HG03280 (cell line): ENCODE results near the gene SZT2.

Experiments
- ATAC-seq: cut with Tn5 transposase; IDR thresholded peaks from one replicate; pipeline ENCODE4 v1.9.1; 2021; ENCODE audit warnings: mild to moderate bottlenecking, moderate library complexity; ENCODE audit not compliant: unreplicated experiment

Gene SZT2

DNA sequence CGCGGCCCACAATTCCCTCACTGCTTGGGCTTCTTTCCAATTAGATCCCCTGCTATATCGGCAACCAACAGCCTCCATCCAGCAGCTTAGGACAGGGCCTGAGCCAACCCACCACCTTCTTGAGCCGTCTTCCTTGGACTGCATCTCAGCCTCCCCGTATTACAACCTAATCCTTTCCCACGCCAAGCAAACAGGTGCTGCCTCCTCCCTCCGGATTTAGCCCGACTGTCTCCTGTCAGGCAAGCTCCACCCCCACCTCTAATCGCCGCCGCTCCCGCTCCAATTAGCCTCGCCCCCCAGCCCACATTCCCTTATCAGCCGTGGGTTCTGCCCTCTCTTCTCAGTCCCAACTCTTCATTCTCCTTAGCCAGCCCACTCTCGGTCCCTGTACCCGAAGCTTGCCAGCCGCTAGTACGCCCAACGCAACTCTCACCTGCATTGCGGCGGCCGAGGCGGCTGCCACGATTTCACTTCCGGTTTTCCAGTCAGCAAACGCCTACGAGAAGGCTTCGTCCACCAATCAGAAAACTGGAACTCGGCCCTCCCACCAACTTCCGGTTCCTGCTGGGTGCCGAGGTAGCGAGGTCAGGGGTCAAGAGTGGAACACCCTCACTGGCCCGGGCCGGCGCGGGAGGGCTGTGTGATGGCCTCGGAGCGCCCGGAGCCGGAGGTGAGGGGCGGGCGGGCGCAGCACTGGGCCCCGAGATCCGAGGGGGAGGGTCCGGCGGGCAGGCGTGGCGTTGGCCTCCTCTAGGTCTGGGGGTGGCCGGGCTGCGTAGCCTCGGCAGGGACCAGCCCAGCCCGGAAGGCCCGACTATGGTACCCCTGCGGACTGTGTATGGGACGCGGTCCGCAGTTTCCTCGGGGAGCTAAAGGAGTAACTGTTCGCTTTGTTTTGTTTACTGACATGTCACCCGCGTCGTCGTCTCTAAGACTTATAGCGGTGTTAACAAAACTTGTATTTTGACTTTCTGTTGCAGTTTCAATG lies at the start of gene SZT2, which contains the start of gene MED8:
SZT2 (plus strand) TSS at position 574 of the 988 bp plus-strand sequence; CDS start at position 644, 70 bp downstream.
MED8 (minus strand) TSS at position 475 of the 988 bp plus-strand sequence; CDS start at position 439, 36 bp downstream.
- ATAC-seq, result peak; percentile 90

DNA sequence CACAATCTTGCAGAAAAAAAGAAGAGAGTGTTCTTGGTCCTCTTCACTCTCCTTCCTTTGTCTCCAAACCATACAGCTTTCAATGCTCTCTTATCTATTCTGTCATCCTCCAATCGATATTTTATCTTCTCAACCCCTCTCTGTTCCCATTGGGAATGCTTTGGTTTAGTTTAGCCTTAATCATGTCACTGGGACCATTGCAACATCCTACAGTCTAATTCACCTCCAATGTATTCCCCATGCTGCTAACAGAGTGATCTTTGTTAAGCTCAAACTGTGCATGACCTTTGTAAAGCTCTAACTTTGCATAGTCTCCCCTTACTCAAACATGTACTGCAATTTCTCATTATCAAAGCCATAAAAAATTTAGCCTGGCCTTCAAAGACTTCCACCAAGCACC lies 49.1 kb upstream of the SZT2 start:
- ATAC-seq, result no peak

DNA sequence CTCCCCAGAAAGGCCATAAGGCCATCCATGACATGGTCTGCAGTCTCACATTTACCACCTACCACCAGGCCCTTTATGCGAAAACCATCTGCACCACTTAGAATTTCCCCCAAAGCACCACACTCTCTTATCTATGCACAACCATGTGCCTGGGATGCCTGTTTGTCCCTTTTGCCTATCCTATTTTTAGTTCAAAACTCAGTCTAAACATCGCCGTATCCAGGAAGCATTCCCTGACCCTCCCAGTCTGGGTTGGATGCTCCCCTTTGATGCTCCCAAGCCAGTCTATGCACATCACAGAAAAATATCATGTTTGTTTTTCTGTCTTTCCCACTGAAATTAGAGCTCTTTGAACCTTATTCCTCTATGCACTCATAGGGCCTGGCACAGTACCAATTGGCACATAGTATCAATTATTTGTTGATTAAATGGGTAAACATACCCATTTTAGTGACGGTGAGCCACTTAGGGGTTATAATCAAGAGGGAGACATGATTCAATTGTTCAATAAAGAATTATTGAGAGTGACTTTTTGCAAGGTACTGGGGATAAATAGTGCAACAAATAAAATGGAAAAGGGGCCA lies 45.3 kb upstream of the SZT2 start:
- no peak for ATAC-seq

DNA sequence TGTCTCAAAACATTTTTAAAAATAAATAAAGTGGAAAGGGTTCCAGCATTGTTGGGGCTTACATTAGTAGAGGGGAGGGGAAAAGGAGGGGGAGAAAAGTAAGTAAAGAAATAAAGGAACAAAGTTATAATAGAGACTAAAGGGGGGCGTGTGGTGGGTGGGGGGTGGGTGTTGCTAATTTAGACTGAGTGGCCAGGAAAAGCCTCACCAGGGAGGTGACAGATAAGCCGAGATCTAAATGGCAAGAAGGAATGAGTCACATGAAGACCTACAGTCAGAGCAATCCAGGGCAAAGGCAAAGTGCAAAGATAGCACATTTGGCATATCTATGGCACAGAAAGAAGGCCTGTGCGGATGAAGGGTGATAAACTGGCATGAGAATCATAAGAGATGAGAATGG lies 44.6 kb upstream of the SZT2 start:
- ATAC-seq, result no peak

DNA sequence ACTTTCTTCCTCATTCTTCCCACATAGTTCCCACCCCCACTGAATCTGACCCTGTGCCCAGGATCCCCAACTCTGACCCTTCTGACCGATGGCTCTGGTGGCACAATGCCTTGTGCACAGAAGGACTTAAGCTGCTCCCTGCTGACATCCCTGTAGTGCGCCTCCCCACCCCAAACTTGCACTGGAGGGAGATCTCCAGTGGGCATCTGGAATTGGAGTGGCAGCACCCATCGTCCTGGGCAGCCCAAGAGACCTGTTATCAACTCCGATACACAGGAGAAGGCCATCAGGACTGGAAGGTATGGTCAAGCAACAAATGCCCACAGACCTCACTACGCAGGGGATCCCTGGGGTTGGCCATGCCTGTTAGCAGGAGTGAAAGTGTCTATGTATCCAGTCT lies 43.1 kb upstream of the SZT2 start:
- no peak for ATAC-seq

DNA sequence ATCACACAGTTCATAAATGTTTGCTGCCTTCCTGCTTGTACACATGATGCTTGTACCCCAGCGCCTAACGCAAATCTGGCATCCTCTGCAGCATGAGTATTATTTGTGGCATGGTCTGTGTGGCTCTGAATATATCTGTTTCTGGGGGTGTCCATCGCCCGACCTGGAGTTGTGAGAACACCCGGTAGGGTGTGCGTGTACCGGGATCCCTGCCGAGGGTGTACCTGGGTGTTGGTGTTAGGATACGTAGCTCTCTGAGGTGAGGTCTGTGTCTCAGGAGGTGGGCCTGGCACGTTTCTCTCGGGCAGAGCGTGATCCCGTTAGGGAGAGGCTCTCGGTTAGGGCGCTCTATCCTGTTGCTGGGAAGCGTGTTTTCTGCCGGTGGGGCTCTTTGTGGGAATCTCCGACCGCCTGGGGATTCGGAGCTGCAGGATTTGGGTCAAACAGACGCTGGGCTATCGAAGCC lies 41.3 kb upstream of the SZT2 start:
- no peak for ATAC-seq

DNA sequence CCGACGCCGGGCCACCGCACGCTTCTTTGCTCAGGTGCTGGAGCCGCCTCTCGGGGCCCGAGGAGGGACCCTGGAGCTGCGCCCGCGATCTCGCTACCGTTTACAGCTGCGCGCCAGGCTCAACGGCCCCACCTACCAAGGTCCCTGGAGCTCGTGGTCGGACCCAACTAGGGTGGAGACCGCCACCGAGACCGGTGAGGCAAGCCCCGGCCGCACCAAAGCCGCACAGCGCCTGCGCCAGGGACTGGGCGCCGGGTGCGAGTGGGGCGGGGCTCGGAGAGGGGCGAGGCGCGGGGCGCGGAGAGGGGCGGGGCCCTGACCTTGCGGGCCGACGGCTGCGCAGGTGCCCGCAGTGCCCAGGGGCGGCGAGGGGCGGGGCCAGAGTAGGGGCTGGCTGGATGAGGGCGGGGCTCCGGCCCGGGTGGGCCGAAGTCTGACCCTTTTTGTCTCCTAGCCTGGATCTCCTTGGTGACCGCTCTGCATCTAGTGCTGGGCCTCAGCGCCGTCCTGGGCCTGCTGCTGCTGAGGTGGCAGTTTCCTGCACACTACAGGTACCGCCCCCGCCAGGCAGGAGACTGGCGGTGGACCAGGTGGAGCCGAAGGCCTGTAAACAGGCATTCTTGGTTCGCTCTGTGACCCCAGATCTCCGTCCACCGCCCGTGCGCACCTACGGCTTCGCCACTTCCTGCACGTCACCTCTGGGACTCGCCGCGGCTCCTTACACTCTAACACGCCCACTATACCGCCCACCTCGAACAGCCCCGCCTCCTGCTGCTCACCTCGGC lies 40.7 kb upstream of the SZT2 start:
- no peak for ATAC-seq

DNA sequence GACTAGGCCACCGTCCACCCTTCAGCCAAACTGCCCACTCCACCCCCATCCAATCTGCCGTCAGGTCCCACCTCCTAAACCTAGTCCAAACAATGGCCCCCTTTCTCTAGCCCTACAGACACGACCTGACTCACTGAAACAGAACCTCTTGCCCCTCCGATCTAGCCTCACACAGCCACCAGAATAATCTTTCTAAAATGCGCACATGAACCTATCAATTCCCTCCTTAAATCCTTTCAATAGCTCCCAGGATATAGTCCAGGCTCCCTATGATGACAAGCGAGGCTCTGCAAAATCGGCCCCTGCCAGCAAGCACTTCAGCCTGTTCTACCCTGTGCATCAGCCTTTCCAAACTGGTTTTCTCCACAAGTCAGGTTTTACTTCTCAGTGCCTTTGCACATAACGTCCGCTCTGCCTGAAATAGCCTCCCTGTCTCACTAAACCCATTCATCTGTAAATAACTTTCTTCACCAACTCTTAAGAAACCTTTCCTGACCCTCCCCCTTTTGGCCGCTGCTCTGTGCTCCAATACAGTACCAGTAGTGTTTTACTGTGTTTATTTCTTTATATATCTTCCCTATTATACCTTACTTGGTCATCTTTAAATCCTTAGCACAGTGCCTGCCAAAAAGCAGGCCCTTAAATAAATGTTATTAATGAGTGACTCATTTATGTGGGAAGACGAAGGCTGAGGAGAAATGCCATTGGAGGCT lies 39.9 kb upstream of the SZT2 start:
- no peak for ATAC-seq

DNA sequence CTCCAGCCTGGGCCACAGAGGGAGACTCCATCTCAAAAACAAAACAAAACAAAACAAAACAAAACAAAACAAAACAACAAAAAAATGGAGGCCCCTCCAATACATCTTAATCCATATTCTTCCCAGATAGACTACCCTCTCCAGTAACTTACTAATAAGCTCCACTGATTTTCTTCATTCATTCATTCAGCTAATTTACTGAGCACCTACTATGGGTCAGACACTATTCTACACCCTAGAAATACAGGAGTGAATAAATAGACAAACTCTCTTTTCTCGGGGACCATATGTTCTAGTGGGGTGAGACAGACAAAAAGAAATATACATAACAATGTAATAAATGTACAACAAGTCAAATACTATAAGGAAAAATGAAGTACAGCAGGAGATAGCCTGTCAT lies 38.7 kb upstream of the SZT2 start:
- no peak for ATAC-seq

DNA sequence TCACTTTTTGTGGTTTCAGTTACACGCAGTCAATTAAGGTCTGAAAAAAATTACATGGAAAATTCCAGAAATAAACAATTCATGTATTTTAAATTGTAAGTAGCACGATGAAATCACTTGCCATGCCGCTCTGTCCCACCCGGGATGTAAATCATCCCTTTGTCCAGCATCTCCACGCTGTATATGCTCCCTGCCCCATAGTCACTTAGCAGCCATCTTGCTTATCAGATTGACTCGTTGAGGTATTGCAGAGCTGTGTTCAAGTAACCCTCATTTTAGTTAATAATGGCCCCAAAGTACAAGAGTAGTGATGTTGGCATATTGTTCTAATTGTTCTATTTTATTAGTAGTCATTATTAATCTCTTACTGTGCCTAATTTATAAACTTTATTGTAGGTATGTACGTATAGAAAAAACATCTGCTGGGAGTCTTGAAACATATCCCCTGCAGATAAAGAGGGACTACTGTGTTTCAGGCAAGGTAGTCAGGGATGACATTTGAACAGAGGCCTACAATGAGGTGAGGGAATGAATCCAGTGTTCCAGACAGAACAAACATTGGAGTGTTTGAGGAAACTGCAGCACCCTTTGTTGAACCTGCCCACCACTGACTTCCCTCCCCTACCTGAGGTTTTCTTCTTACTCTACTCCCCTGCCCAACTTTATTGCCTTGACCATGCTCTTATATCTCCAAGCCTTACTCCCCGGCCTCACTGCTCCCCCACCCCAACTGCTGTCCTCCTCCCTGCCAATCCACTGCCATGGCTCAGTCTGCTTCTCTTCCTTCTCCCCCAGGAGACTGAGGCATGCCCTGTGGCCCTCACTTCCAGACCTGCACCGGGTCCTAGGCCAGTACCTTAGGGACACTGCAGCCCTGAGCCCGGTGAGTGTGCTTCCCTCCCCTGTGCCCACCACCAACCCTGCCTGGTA lies 38.0 kb upstream of the SZT2 start:
- ATAC-seq, result no peak

DNA sequence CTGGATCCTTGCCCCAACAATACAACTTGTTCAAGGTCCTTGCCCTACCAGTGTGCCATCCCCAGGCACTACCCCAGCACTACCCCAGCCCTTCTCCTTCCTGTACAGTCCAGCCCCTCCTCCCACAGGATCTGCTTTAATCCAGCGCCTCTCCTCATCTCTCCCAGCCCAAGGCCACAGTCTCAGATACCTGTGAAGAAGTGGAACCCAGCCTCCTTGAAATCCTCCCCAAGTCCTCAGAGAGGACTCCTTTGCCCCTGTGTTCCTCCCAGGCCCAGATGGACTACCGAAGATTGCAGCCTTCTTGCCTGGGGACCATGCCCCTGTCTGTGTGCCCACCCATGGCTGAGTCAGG lies 37.4 kb upstream of the SZT2 start:
- no peak for ATAC-seq

DNA sequence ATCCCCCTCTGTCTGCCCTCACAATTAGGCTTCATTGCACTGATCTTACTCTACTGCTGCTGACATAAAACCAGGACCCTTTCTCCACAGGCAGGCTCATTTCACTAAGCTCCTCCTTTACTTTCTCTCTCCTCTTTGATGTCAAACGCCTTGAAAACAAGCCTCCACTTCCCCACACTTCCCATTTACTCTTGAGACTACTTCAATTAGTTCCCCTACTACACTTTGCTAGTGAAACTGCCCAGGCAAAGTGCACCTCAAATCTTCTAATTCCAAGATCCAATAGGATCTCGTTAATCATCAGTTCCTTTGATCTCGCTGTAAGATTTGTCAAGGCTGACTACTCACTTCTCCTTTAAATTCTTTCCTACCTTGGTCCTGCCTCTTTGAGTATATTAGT lies 36.8 kb upstream of the SZT2 start:
- ATAC-seq, result no peak

DNA sequence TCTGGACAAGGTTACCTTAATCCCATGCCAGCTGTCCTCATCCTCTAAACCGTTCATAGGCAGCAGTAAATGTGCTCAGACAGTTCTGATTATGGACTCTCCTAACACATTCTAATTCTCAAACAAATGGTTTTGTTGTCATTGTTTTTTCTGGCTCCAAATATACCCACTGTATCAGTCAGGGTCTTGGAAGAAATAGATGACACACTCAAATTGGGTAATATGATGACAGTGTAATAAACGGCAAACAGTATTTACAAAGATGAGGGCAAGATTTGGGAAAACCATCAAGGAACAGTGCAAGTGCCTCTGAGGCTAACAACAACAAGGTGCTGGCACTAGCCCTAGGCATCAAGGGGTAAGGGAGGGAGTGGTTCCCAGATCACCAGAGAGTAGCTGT lies 35.2 kb upstream of the SZT2 start:
- ATAC-seq, result no peak

DNA sequence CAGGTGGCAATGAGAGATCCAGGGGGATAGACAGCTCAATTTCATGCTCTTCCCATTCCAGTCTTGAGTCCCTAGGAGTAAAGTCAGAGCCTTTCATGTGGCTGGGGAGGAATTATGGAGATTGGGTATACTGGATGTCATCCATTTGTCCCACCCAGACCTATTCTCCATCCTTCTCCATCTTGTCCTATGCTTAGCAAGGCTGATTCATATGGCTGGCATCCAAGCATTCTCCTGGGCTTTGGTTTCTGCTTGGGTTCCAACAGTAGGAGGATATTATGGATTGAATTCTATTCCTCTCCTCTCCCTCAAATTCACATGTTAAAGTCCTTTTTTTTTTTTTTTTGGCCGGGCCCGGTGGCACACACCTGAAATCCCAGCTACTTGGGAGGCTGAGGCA lies 34.8 kb upstream of the SZT2 start:
- no peak for ATAC-seq

DNA sequence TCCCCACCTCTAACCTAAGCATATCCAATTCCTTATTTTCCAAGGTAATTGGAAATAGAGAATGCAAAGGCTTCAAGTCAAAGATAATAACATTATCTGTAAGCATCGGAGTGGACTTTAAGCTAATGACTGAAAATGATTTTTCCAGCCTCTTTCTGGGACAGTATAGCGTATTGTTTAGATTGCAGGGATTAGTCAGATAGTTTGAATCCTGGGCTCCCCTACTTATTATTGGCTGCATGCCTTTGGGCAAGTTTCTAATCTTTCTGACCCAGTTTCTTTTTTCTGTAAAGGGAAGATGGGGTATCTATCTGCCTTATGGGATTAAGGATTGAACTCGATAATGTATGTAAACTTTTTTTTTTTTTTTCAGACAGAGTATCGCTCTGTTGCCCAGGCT lies 32.4 kb upstream of the SZT2 start:
- no peak for ATAC-seq

DNA sequence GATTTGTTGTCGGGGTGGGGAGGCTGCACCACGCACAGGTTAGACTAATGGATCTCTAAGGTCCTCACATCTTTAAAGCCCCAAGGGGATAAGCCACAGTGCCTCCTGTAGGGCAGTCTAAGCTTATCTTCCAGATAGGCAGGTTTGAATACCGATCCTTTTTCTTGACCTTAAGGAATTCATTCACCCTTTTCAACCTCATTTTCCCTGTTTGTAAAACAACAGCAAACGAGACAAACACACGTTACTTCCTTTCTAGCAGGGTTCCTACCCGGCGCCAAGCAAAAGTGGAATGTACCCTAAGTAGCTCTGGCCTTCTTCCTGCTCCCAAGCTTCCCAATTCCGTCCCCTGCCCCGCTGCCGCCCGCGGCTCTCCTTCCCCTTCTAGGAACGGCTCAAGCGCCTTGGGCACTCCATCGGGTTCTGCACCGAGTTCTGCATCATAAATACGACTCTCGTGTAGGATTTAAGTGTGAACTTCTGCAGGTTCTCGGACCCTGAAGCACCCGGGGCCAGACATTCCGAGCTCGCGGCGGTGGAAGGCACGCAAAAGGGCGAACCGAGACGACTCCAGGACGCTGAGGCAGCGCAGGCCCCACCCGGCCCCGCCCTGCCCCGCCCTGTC lies 31.5 kb upstream of the SZT2 start:
- ATAC-seq, result peak; percentile 6

DNA sequence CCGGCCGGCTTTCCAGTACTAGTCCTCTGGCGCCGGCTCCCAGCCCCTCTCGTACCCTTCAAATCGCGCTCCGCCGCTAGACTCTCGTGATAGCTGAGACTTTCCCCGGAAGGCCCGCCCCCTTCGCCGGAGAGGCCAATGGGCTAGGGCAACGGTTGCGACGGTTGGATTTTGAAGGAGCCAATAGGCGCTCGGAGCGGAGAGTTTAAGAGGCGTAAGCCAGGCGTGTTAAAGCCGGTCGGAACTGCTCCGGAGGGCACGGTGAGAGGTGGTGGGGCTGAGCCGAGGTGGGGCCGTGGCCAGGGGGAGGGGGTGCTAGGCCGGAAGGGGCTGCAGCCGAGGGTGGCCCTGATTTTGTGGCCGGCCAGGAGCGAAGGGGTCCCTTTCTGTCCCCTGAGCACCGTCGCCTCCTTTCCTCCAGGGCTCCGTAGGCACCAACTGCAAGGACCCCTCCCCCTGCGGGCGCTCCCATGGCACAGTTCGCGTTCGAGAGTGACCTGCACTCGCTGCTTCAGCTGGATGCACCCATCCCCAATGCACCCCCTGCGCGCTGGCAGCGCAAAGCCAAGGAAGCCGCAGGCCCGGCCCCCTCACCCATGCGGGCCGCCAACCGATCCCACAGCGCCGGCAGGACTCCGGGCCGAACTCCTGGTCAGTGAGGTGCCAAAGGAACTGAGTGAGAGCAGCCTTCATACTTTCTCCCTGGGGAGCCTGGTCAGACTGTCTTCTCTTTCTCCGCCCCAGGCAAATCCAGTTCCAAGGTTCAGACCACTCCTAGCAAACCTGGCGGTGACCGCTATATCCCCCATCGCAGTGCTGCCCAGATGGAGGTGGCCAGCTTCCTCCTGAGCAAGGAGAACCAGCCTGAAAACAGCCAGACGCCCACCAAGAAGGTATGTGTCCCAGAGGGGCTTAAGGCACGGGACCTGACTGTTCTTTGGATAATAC lies 30.7 kb upstream of the SZT2 start, which contains the start of gene CDC20:
CDC20 (plus strand) TSS at position 236 of the 948 bp plus-strand sequence; CDS start at position 471, 235 bp downstream.
- peak; percentile 94 for ATAC-seq

DNA sequence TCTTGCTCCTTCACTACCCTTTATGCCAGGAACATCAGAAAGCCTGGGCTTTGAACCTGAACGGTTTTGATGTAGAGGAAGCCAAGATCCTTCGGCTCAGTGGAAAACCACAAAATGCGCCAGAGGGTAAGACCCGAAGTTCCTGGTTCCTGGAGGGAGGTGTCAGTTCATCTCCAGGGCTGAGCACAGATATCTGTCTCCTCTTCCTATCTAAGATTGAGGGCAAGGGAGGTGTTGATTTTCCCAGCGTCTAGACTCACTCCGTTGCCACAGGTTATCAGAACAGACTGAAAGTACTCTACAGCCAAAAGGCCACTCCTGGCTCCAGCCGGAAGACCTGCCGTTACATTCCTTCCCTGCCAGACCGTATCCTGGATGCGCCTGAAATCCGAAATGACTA lies 30.0 kb upstream of the SZT2 start:
- ATAC-seq, result no peak
